ENCODE measurements around the gene DZIP3. TPM values are rescaled to one million over a fixed set of nuclear protein-coding genes. Genes with fewer than 3 reads are reported as not detected.

The DZIP3 gene
- total and polyA plus RNA-seq, 10 donors: 4.8 to 24.4 (median 15.2) TPM

GRCh38 chr3:108548304-108548703 is 41.2 kb upstream of the DZIP3 start:
- Histone ChIP-seq H3K27ac (no peak overlapping the region), H3K27me3 (replicated peaks in 1 of 7) (no peaks in the 10 kb centered on the region), H3K9me3 (no peaks in the 10 kb centered on the region), H3K4me3 (no peak overlapping the region), H3K36me3 (peaks cover 0 to 42% (median 0%) of the 10 kb centered on the region in 6 donors), H3K4me1 (peaks cover 0 to 35% (median 27%) of the 10 kb centered on the region in 6 donors)
- TF ChIP-seq POLR2A (IDR thresholded peaks at IDR 0.05): no peak
- 74 to 98% (median 91%) methylated on average over 1 of the region's 1 CpG for WGBS, 5 donors
- DNase-seq: no peak
- intact Hi-C loops (cut with DNase I; ENCODE audit: low total_unique reads): no loop called here

GRCh38 chr3:108548886-108549285 is 40.6 kb upstream of the DZIP3 start:
- intact Hi-C loops (cut with DNase I; ENCODE audit: low total_unique reads): no loop called here
- WGBS, 5 donors: 97 to 100% (median 99%) methylated on average over 2 of the region's 2 CpGs
- DNase-seq: no peak
- no peaks in the 10 kb centered on the region for H3K27me3 ChIP-seq (replicated peaks in 1 of 7)
- H3K27ac ChIP-seq: no peak overlapping the region
- H3K9me3 ChIP-seq: no peaks in the 10 kb centered on the region
- TF ChIP-seq CTCF (IDR thresholded peaks at IDR 0.05 in 8 of 11, conservative IDR thresholded peaks at IDR 0.05 in 3 of 11): no peak
- TF ChIP-seq POLR2AphosphoS5 (IDR thresholded peaks at IDR 0.05): no peak
- TF ChIP-seq POLR2A (IDR thresholded peaks at IDR 0.05): no peak
- H3K4me3 ChIP-seq: no peak overlapping the region
- peaks cover 0 to 42% (median 0%) of the 10 kb centered on the region in 6 donors for H3K36me3 ChIP-seq
- peaks cover 0 to 35% (median 27%) of the 10 kb centered on the region in 6 donors for H3K4me1 ChIP-seq

GRCh38 chr3:108552267-108553159 is 37.0 kb upstream of the DZIP3 start:
- 54 to 71% (median 63%) methylated on average over 4 of the region's 4 CpGs for WGBS, 5 donors
- peaks cover 0 to 20% (median 12%) of the 10 kb centered on the region in 6 donors for H3K4me1 ChIP-seq
- intact Hi-C loops (cut with DNase I; ENCODE audit: low total_unique reads): loop anchor here (5.0 kb wide), 1 partner anchor 65 kb away; no protein-coding TSS in a partner anchor
- H3K4me3 ChIP-seq: no peak overlapping the region
- H3K27ac ChIP-seq: peak overlapping the region in 1 of 8 donors; percentile 30
- H3K27me3 ChIP-seq (replicated peaks in 1 of 7): no peaks in the 10 kb centered on the region
- H3K36me3 ChIP-seq: peaks cover 0 to 74% (median 0%) of the 10 kb centered on the region in 6 donors
- no peaks in the 10 kb centered on the region for H3K9me3 ChIP-seq
- TF ChIP-seq POLR2A (IDR thresholded peaks at IDR 0.05) (no peak), CTCF (IDR thresholded peaks at IDR 0.05 in 8 of 11, conservative IDR thresholded peaks at IDR 0.05 in 3 of 11) (peak in 8 of 11 experiments; percentile 38 to 61 (median 45)), POLR2AphosphoS5 (IDR thresholded peaks at IDR 0.05) (no peak)
- DNase-seq: no peak

DNA sequence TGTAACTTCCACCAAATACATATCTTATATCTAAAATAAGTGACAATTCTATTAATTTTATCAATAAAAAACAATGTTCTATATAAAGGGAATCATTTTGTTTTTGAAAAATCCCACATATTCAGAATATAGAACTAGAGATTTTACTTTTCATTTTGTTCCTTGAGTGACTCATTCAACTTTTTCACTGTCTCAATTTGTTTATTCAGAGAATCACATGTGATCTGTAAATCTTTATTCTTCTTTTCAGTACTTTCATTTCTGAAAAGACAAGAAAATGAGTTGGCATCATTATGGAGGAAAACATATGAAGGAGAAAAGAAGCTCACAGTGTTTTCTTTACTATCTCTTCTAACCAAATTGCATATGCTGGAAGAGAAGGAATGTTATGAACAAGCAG is 35.3 kb upstream of the DZIP3 start:
- intact Hi-C loops (cut with DNase I; ENCODE audit: low total_unique reads): loop anchor here (5.0 kb wide), 1 partner anchor 67 kb away; no protein-coding TSS in a partner anchor
- Histone ChIP-seq H3K4me3 (no peak overlapping the region), H3K4me1 (peaks cover 0 to 20% (median 12%) of the 10 kb centered on the region in 6 donors), H3K27me3 (replicated peaks in 1 of 7) (no peaks in the 10 kb centered on the region), H3K9me3 (no peaks in the 10 kb centered on the region), H3K27ac (no peak overlapping the region), H3K36me3 (peaks cover 0 to 79% (median 0%) of the 10 kb centered on the region in 6 donors)
- no peak for DNase-seq
- TF ChIP-seq POLR2A (IDR thresholded peaks at IDR 0.05) (no peak), POLR2AphosphoS5 (IDR thresholded peaks at IDR 0.05) (no peak), CTCF (IDR thresholded peaks at IDR 0.05 in 8 of 11, conservative IDR thresholded peaks at IDR 0.05 in 3 of 11) (no peak)
